ENCODE measurements around the gene RAP1GAP2. TPM values are rescaled to one million over a fixed set of nuclear protein-coding genes. Genes with fewer than 3 reads are reported as not detected.

RAP1GAP2 gene
- polyA plus RNA-seq, 1 of the 3 experiments (the other 2 are of a cell fraction) = 22.0 TPM

DNA sequence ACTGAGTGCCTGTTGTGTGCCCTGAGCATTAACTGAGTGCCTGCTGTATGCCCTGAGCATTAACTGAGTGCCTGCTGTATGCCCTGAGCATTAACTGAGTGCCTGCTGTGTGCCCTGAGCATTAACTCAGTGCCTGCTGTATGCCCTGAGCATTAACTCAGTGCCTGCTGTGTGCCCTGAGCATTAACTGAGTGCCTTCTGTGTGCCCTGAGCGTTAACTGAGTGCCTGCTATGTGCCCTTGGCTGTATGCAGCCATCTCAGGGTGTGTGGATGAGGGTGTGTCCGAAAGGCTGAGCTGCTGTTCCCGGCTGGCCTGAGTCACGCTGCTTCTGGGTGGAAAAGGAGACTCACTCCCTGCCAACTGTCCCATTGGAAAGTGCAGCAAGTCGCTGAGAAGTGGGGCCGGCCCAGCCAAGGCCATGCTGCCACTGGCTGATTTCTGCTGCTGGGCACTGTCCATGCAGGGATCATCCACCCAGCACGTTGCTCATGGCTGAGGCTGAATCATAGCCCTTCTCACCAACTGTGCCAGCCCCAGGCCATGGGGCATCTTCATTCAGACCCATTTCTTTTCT lies 153.3 kb downstream of the RAP1GAP2 start:
- Histone ChIP-seq H3K4me1 (ENCODE audit: control insufficient read depth in 1 of 2, insufficient read depth in 2 of 2, low read depth in 1 of 2, low read length in 1 of 2) (peaks cover 4 to 5% of the 10 kb centered on the region in 2 experiments; a peak in 2 of 4 replicates), H3F3A (replicated peaks; ENCODE audit: insufficient read depth) (peaks cover 12% of the 10 kb centered on the region), H3K9me2 (no peaks in the 10 kb centered on the region), H3K9me3 (no peaks in the 10 kb centered on the region), H3K27me3 (ENCODE audit: insufficient read depth) (no peaks in the 10 kb centered on the region), H3K9ac (no peak overlapping the region), H3K27ac (ENCODE audit: low read depth in 2 of 2, low read length in 1 of 2) (no peak overlapping the region), H3K36me3 (replicated peaks in 1 of 2; ENCODE audit: control insufficient read depth in 1 of 2, insufficient read depth in 2 of 2, low read length in 1 of 2) (no peaks in the 10 kb centered on the region), H3K4me3 (ENCODE audit: low read depth in 2 of 2, low read length in 1 of 2) (no peak overlapping the region), H4K20me1 (ENCODE audit: insufficient read depth) (no peaks in the 10 kb centered on the region), H2AFZ (ENCODE audit: low read depth) (no peak overlapping the region), H3K4me2 (no peak overlapping the region), H3K79me2 (ENCODE audit: insufficient read depth) (peaks cover 44% of the 10 kb centered on the region)
- ChIA-PET CTCF (interaction anchor here (0.7 to 2.1 kb wide), 3 partner anchors 12 to 101 kb away, joined by 3 to 7 read pairs (median 4); no protein-coding TSS in a partner anchor), POLR2A (interaction anchor here (0.7 kb wide), 1 partner anchor 34 kb away, joined by 4 read pairs; no protein-coding TSS in a partner anchor)
- TF ChIP-seq ELF1 (IDR thresholded peaks at IDR 0.05) = no peak
- TF ChIP-seq SMC3 (IDR thresholded peaks at IDR 0.05; ENCODE audit: low read depth, low read length) = no peak
- no peak for TF ChIP-seq YY1 (IDR thresholded peaks at IDR 0.05; ENCODE audit: low read depth)
- peak; percentile 23; the same call in 1 of the 2 replicates for TF ChIP-seq FOSL2 (IDR thresholded peaks at IDR 0.05; ENCODE audit: borderline replicate concordance, low read depth)
- TF ChIP-seq, protein P1, sequence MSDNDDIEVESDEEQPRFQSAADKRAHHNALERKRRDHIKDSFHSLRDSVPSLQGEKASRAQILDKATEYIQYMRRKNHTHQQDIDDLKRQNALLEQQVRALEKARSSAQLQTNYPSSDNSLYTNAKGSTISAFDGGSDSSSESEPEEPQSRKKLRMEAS (IDR thresholded peaks at IDR 0.05; ENCODE audit: low read depth) = peak; percentile 41; the same call in 1 of the 2 replicates
- DNase-seq = no peak
- WGBS (ENCODE audit: low lambda C conversion rate) = 29% methylated on average over 5 of the region's 7 CpGs

DNA sequence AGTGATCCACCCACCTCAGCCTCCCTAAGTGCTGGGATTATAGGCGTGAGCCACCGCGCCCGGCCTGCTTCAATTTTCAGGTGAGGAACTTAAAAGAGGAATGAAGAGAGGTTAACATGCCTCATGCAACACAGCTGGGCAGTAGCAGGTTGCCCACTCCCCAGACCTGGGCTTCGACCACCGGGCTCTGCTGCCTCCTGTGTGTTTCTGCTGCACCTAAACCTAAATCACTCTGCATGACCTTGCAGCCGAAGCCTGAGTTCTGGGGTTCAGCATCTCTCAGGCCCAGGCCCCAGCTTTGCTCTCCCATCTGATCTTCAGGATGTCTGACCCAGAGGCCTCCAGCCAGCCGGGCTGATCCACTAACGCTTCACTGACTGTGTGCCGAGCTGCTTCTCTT lies 154.6 kb downstream of the RAP1GAP2 start:
- H3K4me1 ChIP-seq (ENCODE audit: control insufficient read depth in 1 of 2, insufficient read depth in 2 of 2, low read depth in 1 of 2, low read length in 1 of 2) = peaks cover 6 to 9% of the 10 kb centered on the region in 2 experiments; a peak in 3 of 4 replicates
- POLR2A ChIA-PET = no interaction called here
- H3K27ac ChIP-seq (ENCODE audit: low read depth in 2 of 2, low read length in 1 of 2) = no peak overlapping the region
- CTCF ChIA-PET = interaction anchor here (0.6 to 2.1 kb wide), 3 partner anchors 21 to 122 kb away, joined by 3 to 7 read pairs (median 6); no protein-coding TSS in a partner anchor
- peaks cover 23% of the 10 kb centered on the region for H3F3A ChIP-seq (replicated peaks; ENCODE audit: insufficient read depth)
- DNase-seq = no peak
- no peak overlapping the region for H3K9ac ChIP-seq
- H3K9me3 ChIP-seq = no peaks in the 10 kb centered on the region
- no peaks in the 10 kb centered on the region for H3K9me2 ChIP-seq
- H3K79me2 ChIP-seq (ENCODE audit: insufficient read depth) = peaks cover 43% of the 10 kb centered on the region
- H3K36me3 ChIP-seq (replicated peaks in 1 of 2; ENCODE audit: control insufficient read depth in 1 of 2, insufficient read depth in 2 of 2, low read length in 1 of 2) = no peaks in the 10 kb centered on the region
- no peak overlapping the region for H3K4me3 ChIP-seq (ENCODE audit: low read depth in 2 of 2, low read length in 1 of 2)
- 88% methylated on average over 10 of the region's 10 CpGs for WGBS (ENCODE audit: low lambda C conversion rate)
- no peaks in the 10 kb centered on the region for H3K27me3 ChIP-seq (ENCODE audit: insufficient read depth)
- no peaks in the 10 kb centered on the region for H4K20me1 ChIP-seq (ENCODE audit: insufficient read depth)
- H3K4me2 ChIP-seq = no peak overlapping the region
- H2AFZ ChIP-seq (ENCODE audit: low read depth) = no peak overlapping the region
- no peak for TF ChIP-seq RFX5 (IDR thresholded peaks at IDR 0.05; ENCODE audit: low read length)
- TF ChIP-seq JUND (IDR thresholded peaks at IDR 0.05) = no peak
- no peak for TF ChIP-seq MXI1 (IDR thresholded peaks at IDR 0.05; ENCODE audit: low read depth, low read length)
- no peak for TF ChIP-seq EZH2phosphoT487 (IDR thresholded peaks at IDR 0.05; ENCODE audit: borderline replicate concordance, low read depth)
- TF ChIP-seq, protein P2, sequence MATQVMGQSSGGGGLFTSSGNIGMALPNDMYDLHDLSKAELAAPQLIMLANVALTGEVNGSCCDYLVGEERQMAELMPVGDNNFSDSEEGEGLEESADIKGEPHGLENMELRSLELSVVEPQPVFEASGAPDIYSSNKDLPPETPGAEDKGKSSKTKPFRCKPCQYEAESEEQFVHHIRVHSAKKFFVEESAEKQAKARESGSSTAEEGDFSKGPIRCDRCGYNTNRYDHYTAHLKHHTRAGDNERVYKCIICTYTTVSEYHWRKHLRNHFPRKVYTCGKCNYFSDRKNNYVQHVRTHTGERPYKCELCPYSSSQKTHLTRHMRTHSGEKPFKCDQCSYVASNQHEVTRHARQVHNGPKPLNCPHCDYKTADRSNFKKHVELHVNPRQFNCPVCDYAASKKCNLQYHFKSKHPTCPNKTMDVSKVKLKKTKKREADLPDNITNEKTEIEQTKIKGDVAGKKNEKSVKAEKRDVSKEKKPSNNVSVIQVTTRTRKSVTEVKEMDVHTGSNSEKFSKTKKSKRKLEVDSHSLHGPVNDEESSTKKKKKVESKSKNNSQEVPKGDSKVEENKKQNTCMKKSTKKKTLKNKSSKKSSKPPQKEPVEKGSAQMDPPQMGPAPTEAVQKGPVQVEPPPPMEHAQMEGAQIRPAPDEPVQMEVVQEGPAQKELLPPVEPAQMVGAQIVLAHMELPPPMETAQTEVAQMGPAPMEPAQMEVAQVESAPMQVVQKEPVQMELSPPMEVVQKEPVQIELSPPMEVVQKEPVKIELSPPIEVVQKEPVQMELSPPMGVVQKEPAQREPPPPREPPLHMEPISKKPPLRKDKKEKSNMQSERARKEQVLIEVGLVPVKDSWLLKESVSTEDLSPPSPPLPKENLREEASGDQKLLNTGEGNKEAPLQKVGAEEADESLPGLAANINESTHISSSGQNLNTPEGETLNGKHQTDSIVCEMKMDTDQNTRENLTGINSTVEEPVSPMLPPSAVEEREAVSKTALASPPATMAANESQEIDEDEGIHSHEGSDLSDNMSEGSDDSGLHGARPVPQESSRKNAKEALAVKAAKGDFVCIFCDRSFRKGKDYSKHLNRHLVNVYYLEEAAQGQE (IDR thresholded peaks at IDR 0.05; ENCODE audit: low read depth, low read length) = no peak
- TF ChIP-seq FOXJ3 (CRISPR knock-in tag; IDR thresholded peaks at IDR 0.05) = no peak
- no peak for TF ChIP-seq NFIC (IDR thresholded peaks at IDR 0.05; ENCODE audit: borderline replicate concordance)
- no peak for TF ChIP-seq MEF2A (IDR thresholded peaks at IDR 0.05; ENCODE audit: borderline replicate concordance, low read depth)
- no peak for TF ChIP-seq RXRA (IDR thresholded peaks at IDR 0.05; ENCODE audit: borderline replicate concordance, low read depth)
- no peak for TF ChIP-seq CHD2 (IDR thresholded peaks at IDR 0.05; ENCODE audit: low read length, partially characterized antibody)
- TF ChIP-seq TEAD4 (IDR thresholded peaks at IDR 0.05; ENCODE audit: borderline replicate concordance, insufficient read depth) = no peak
- no peak for TF ChIP-seq RAD21 (IDR thresholded peaks at IDR 0.05; ENCODE audit: low read length)
- no peak for TF ChIP-seq SIN3A (IDR thresholded peaks at IDR 0.05; ENCODE audit: borderline replicate concordance, low read depth, low read length)
- no peak for TF ChIP-seq YY1 (IDR thresholded peaks at IDR 0.05; ENCODE audit: low read depth)
- TF ChIP-seq NRF1 (IDR thresholded peaks at IDR 0.05; ENCODE audit: low read depth, low read length) = no peak

Data from SK-N-SH (cell line).